DMS79 (cell line): ENCODE results near the gene SLC25A29.
A peak's percentile ranks its signal among the peaks of the same experiment; 100 is the strongest.
"Not testable (repeated sequence)": the region's sequence is repeated elsewhere in the genome, so short reads cannot be mapped to it uniquely, and the experiment has no call there.

Experiments
- DNase-seq: peaks from one replicate; lab custom pipeline; 2025; lab: John Stamatoyannopoulos, UW

The SLC25A29 gene

DNA sequence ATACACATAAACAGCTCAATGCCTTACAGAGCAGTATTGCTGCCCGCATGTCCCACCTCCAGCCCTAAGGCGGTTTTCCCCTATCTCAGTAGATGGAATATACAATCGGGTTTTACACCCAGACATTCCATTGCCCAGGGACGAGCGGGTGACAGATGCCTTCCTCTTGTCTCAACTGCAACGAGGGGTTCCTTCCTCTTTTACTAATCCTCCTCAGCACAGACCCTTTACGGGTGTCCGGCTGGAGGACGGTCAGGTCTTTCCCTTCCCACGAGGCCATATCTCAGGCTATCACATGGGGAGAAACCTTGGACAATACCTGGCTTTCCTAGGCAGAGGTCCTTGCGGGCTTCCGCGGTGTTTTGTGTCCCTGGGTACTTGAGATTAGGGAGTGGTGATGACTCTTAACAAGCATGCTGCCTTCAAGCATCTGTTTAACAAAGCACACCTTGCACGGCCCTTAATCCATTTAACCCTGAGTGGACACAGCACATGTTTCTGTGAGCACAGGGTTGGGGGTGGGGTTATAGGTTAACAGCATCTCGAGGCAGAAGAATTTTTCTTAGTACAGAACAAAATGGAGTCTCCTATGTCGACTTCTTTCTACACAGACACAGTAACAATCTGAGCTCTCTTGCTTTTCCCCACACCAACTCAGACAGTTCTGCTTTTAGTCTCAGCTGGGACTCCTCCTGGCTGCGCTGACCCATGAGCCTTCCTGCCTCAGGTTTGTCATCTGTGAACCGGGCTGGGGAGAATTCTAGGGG lies 6.0 kb upstream of the SLC25A29 start:
- DNase-seq: not testable (repeated sequence)

DNA sequence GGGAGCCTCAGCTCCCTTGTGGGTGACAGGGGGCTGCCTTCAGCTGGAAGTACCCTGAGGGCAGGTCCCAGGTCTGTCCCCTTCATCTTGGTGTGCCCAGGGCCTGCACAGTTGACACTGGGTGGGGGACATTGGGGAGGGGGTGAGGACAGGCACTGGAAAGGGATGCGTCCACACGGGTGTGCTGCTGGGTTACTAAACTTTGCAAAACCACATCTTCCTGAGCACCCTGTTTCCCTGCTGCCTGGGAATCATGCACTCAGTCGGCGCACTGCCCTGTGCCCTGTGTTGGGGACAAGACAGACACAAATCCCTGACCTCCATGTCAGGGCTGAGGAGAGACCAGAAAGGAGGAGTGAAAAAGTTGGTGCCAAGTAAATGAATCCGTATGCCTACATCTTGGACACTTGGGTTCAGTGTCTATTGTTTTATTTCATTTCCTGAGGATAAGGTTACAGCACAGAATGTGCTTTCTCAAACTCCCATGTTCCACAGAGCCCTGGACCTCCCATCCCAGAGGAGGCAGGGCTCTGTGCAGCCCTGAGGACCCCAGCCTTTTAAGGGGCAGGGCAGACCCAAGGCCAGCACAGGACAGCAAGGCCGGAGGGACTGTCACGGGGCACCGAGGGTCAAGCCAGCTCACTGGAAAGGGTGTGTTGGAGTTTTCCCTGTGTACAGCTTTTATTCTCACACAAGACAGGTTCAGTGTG lies 2.9 kb upstream of the SLC25A29 start:
- DNase-seq: no peak

DNA sequence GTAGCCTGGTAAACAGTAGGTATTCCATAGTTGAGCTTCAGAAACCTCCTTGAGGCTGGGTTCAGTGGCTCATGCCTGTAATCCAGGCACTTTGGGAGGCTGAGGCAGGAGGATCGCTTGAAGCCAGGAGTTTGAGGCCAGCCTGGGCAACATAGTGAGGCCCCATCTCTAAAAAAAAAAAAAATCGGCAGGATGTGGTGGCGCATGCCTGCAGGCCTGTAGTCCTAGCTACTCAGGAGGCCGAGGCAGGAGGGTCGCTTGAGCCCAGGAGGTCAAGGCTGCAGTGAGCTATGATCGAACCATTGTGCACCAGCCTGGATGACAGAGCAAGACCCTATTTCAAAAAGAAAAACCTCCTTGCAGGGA lies 2.2 kb upstream of the SLC25A29 start:
- not testable (repeated sequence) for DNase-seq

DNA sequence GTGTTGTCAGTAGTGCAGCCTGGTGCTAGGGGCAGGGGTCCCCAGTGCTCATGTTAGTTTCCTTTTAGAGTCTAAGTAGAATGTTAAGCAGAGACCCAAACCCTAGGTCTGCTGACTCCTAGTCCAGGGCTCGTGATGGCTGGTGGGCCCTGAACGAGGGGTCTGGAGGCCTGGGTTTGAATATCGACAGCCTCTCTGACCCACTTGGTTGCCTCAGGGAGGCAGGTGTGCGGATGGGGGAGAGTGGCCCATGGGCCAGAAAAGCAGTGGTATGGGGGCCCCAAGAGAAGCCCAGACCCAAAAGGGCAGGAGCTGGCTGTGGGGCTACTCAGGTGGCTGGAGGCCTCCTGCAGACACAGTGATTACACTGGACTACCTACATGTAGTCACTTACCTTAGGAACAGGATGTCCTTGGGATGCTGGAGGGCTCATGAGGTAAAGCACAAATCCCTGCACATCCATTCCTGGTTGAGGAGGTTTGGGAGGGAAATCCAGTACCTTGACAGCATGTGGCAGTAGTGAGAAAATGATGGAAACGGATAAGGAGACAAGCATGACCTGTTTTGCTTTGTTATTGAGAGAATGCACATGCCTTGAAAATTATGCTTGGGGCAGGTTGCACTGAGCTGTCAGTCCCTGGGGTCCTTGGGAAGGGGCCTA lies 1.7 kb upstream of the SLC25A29 start:
- DNase-seq: no peak

DNA sequence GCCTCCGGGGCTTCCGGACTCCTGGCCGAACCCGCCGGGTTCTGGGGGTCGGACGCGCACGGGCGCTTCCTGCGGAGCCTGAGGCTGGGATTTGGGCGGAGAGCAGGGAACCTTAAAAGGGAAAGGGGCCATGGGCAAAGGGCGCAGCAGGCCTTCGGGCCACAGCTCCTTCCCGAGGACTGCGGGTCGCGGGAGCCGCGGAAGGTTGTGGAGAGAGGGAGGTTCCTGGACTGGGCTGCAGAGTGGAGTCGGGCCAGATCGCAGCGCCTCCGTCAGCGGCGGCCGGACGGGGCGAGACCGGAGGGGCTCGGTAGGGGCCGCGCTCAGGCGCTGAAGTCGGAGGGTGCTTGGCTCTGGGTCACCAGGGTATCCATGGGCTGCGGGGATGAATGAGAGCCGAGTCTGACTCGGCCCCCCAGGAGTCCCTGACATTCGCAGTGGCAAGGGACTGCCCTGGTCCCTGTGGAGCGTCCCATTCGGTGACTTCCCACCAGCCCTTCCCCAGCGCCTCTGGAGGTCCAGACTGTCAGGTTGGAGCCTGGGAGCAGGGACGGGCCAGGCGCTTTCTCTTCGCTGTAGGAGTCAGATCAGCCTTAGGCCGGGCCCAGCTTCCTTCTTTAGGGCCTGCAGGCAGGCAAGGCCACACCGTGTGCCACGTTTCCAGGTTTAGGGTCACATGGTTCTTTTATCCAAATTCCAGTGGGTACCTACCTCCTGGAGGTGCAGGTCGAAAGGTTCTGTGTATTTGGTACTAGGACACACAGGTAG lies 938 bp upstream of the SLC25A29 start:
- no peak for DNase-seq

DNA sequence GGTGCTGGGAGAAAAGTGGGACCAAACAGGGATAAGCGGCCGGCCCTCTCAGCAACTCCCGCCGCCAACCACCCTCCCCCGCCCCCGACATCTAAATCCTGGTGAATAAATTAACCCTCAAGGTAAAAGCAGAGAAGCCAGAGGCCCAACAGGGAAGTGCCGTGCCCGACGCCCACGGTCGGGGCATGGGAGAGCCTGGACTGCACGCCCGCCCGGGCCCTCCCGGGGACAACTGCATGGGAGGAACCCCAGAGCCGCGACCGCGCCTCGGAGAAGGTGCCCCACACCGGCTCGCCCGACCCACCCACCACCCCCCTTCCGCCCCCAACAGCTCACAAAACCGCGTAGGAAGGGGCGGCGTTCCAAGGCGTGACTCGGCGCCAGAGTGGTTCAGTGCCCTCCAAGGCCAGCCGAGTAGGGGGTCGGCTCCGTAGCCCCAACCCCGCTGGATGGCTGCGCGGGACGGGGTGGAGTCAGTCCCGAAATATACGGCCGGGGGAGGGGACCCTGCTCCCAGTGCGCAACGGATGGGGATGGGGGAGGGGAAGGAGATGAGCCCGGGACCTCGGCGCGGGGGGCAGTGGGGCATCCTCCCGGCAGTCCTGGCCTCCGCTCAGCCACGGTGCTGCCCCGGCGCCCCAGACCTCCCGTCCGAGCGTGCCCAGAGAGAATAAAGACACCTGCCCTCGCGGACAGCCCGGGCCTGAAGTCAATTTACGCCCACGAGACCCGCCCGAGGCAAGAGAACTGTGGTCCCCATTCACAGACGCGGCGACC lies 732 bp downstream of the SLC25A29 start:
- peak; percentile 54 for DNase-seq

DNA sequence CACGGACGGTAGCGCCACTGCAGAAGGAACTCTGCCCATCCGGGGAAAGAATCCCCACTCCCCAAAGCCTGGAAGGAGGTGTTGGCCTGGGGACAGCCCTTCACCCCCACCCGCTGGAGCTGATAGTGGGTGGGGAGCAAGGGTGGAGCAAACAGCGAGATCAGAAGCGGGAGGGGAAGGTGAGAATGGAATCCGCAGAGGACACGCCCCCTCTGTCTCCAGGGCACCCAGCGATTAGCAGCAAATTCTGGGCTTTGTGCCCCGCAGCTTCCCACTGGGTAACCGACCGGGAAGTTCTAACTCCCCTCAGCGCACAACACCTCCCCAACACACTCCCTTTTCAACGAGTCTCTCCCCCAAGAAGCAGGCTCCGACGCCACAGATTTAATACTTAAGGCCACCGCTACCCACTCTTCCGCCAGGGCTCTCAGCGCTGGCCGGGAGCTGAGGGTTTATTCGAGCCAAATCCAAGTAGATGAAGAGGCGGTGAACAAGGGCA lies 1.4 kb downstream of the SLC25A29 start:
- peak; percentile 62 for DNase-seq

DNA sequence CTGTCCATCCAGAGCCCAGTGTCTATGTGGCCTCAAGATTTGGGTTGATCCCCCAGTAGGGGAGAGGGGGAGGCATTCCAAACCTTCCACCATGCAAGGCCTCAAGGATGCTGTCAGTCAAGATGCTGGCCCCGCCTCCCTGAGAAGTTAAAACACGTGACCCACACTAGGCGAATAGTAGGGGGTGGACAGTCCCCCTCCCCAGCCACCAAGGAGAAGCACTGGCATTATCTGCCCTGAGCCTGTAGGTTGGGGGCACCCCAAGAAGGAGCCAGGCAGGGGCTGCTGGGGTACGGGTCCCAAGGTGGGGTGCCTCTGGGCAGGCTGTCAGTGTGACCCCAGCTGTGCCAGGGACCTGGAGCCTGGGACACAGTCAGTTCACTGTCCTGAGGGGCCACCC lies 2.3 kb downstream of the SLC25A29 start:
- no peak for DNase-seq

DNA sequence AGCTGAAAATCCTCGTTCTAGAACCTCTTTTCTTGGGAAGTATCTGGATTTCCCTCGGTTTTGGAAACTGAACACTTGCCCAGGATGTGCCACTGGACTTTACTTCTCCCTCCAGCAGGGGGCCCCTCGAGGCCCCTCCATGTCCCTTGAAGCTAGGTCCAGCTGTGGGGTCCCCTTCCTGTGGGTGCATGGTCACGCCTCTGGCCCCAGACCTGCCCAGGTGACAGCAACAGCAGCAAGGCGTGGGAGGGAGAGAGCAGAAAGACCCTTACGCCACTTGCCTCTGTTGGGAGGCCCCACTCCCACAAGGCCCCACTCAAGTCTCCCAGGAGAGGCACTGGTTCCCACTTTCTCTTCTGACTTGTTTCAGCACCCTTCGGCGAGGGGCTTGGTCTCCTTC lies 3.1 kb downstream of the SLC25A29 start:
- DNase-seq: no peak

DNA sequence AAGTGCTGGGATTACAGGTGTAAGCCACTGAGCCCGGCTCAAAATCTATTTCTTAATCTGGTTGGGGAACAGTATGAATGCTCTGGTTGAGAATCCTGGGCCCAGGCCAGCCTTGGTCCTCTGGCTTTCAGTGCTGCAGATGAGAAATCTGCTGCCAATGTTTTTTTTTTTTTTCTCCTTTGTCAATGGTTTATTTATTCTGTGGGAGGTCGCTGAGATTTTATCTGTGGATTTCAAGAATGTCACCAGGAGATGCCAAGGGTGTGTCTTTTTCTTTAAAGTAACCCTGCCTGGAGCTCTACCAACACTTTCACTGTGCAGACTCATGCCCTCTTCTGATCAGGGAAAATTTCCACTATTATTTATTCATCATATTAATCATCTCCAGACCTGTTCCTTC lies 3.6 kb downstream of the SLC25A29 start:
- DNase-seq: no peak

DNA sequence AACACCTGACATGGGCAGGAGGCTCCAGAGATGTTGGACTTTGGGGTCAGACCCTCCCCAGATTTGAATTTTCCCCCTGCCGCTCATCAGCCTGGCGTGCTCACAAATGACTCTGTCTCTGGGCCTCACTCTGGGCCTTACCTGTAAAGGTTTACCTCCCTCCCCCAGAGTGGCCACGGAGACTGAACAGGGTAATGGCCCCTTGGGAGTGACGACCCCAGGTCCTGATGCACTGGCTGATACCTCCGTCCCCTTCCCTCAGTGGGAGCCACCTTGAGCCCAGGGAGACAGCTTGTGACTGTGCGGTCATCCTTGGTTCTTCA lies 7.0 kb downstream of the SLC25A29 start:
- no peak for DNase-seq

DNA sequence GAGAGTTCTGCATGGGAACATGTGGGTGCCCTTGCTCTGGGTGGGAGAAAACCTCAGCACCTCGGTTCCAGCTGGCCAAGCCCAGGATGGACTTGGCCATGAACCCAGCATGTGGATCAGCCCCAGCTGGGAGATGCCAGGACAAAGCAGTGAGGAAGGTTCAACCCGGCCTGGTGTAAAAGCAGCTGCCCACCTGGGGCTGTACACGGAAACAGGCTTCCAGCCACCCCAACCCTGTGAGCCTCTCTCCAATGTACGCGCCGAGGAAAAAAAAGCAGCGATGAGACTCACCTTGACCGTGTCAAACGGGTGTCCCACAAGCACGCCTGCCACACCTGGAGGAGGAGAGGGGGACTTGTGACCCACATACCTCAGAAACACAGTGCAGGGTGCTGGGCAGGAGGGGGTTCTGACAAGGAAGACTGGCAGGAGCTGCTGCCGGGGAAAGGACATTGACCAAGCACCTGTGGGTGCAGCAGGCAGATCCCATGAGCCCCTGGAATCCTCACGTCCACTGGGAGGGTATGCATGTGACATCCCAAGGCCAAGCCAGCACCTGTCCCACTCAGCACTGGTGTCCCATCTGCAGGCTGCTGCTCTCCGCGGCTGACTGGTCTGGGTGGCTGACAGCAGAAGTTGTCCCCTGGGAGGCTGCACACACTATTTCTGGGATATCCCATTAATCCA lies 7.5 kb downstream of the SLC25A29 start:
- DNase-seq: no peak

DNA sequence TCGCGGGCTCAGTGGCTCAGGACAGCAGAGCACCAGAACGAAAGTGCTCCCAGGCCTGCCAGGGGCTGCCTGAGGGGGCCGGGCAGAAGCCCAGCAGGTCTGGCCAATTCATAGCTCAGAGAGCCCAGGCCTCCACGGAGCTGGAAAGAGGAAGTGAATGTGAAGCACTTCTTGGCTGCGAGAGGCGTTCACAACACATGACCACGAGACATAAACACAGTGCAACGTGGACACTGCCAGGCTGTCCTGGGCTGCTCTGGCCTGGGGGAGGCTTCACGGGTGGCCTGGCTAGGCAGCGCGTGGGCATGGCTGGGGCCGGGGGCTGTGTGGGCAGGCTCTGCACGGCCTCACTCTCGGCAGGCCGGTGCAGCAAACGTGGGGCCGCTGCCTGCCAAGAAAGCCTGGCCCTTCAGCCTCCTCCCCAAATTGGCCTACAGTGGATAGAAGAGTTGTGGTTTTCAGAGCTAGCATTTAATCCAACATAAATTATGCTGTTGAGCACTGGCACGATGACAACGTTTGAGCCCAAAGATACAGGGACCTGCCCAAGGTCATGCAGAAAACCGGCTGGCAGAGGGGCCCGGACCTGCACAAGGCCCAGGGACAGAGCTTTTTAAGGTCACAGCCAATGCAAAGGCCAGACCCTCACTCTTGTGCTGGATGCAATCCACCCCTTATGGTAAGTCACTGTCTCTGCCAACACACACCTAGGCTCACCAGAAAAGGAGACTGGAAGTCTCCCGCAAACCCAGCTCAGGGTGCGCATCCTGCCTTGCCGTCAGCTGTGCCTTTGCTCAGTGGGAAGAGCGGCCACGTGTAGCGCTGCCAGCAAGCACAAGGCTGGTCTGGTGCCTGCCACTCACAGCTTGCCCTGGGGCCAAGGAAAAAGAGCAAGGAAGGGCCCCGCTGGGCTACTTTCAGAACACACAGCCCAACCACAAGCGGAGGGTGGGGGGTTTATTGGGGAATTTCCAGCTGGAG lies 8.6 kb downstream of the SLC25A29 start:
- DNase-seq: no peak

DNA sequence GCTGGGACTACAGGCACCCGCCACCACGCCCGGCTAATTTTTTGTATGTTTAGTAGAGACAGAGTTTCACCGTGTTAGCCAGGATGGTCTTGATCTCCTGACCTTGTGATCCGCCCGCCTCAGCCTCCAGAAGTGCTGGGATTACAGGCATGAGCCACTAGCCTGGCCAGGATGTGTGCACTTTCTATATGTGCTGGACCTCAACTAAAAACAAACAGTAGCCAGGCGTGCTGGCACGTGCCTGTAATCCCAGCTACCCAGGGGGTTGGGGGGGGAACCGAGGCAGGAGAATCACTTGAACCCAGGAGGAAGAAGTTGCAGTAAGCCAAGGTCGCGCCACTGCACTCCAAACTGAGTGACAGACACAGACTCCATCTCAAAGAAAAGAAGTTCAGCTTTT lies 9.5 kb downstream of the SLC25A29 start:
- not testable (repeated sequence) for DNase-seq

DNA sequence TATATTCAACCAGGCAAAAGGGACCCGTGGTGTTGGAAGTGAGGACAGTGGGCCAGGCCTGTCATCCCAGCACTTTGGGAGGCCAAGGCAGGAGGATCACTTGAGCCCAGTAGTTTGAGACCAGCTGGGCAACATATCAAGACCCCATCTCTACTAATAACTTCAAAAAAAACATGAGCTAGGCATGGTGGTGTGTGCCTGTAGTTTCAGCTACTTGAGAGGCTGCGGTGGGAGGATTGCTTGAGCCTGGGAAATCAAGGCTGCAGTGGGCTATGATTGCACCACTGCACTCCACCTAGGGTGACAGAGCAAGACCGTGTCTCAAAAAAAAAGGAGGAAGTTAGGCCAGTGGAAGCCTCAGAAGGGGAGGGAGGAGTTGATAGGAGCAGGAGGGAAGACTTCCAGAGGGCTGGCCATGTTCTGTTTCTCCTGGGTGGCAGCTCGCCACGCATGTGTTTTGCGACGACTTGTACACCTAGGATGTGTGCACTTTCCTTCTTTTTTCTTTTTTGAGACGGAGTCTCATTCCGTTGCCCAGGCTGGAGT lies 10.1 kb downstream of the SLC25A29 start:
- DNase-seq: no peak

DNA sequence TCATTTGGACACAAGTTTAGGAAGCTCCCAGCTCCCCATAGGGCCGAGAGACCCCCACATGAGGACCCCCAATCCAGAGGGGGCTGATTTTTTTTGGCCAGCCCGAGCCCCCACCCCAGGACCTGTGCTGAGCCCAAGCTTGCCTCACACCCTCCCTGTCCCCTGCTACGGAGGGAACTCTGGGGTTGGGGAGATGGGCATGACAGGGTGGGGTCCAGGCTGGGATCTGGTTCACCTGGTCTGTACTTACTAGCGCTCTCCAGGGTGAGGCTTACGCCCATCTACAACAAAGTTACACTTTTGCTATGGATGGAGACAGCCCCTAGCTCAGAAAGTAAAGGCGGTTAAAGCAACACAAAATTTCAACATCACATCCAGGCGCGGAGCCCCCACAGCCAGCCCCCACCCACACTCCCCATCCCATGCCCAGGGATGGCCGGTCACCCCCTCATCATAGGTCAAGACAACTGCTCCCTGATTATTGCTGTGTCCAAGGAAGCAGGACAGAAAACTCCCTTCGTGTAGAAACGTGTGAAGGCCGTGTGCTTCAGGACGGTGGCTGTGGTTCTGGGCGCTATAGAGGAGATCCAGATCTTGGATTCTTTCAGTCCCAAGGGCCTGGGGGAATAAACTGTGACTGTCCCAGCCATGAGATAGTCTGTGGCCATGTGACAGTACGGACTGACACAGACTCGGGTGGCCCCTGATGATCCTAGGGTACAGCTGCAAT lies 10.7 kb downstream of the SLC25A29 start:
- DNase-seq: no peak

DNA sequence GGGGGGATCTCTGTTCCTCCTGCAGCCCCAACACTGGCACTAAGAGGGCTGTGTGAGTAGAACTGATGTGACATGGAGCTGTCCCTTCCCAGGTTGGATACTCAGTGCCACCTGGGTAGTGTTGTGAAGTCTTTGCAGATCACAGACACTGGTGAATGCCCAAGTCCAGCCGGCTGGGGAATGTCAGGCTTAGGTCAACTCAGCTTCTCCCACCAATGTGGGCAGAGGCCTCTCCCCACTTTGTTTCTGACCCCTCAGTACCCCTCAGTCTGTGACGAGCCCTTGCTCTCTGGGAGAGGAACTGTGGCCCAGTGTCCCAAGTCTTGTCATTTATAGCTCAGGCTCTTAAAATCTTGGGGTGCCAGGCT lies 11.3 kb downstream of the SLC25A29 start:
- DNase-seq: no peak

DNA sequence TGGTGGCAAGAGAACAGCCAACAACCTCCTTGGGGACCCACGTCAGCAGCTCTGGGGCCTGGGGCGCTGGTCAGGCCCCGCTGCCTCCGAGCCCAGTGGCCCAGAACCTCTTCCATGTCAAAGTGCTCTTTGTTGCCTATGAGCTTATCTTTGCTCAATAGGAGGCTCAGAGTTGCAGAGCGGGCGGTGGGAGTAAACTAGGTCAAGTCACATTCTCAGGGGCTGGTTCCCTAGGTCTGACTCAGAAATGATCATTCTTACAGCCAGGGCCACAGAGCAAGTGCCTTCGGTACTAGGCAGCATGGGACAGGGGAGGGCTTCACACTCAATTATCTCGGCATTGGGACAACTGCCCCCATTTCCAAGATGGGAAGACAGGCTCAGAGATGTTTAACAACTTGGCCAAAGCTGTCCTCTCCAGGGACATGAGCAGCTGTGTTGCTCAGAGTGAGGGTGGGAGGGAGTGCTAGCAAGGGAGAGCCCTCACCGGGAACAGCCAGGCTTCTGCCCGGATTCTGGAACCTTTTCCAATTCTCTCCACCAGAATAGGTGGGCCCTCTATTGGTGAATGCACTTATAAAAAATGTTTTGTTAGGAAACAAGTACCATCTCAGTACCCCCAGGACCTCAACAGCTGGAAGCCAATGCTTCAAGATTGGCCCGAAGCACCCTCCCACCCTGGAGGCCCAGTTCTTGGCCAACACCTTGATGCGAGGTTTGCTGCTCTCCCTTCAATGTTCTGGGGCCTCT lies 11.9 kb downstream of the SLC25A29 start:
- DNase-seq: peak; percentile 79
